H1 (cell line): ENCODE results near the gene CNPY3. TPM values are rescaled to one million over a fixed set of nuclear protein-coding genes. Genes with fewer than 3 reads are reported as not detected.
"Not testable (repeated sequence)": the region's sequence is repeated elsewhere in the genome, so short reads cannot be mapped to it uniquely, and the experiment has no call there.

Experiments used
- CTCF ChIA-PET: fragments of 300-600 bp; sonication (Branson Sonifier 250); formaldehyde crosslinking; loops from one replicate; lab custom pipeline; 2021; ENCODE audit not compliant: partially characterized antibody; lab: Charles Lee
- POLR2A ChIA-PET: fragments of 300-600 bp; sonication (Branson Sonifier 250); formaldehyde crosslinking; loops from one replicate; lab custom pipeline; 2021; ENCODE audit warnings: inconsistent platforms; ENCODE audit not compliant: partially characterized antibody; lab: Charles Lee
- DNase-seq, 2 experiments: peaks; one replicate each; pipeline versions ENCODE4 v3.0.0 to v3.0.0-alpha.2; 2010 to 2022; ENCODE audit warnings: low spot score in 2 of 2, low read depth in 1 of 2, mixed read lengths in 1 of 2
- FAIRE-seq: peaks from 2 replicates; lab custom pipeline; 2011; peaks lifted over from hg19 to GRCh38; lab: Jason Lieb, UNC
- H2AFZ ChIP-seq: 2 replicates; pipeline ENCODE4 v1.8.1; 2012; ENCODE audit warnings: low read length, inconsistent platforms
- H2AK5ac ChIP-seq: 2 replicates; pipeline ENCODE4 v1.6.1; 2013; ENCODE audit warnings: low read depth, low read length
- H2BK120ac ChIP-seq: replicated peaks from 2 replicates; pipeline ENCODE3; 2013; ENCODE audit warnings: low read depth, low read length, inconsistent platforms
- H2BK12ac ChIP-seq: 2 replicates; pipeline ENCODE4 v1.6.1; 2013; ENCODE audit warnings: low read depth, low read length
- H2BK15ac ChIP-seq: 2 replicates; pipeline ENCODE4 v1.6.1; 2013; ENCODE audit warnings: low read length
- H2BK20ac ChIP-seq: 2 replicates; pipeline ENCODE4 v1.6.1; 2013; ENCODE audit warnings: low read length
- H2BK5ac ChIP-seq: 2 replicates; pipeline ENCODE4 v1.6.1; 2013; ENCODE audit warnings: low read depth, low read length
- H3K14ac ChIP-seq: 2 replicates; pipeline ENCODE4 v1.6.1; 2013; ENCODE audit warnings: inconsistent platforms; ENCODE audit not compliant: insufficient read length
- H3K18ac ChIP-seq: 2 replicates; pipeline ENCODE4 v1.6.1; 2013; ENCODE audit warnings: low read length; ENCODE audit errors: extremely low read depth
- H3K23ac ChIP-seq: 2 replicates; pipeline ENCODE4 v1.6.1; 2013; ENCODE audit warnings: inconsistent platforms; ENCODE audit not compliant: insufficient read length
- H3K23me2 ChIP-seq: 2 replicates; pipeline ENCODE4 v1.6.1; 2013; ENCODE audit warnings: low read depth, low read length
- H3K27ac ChIP-seq: 2 replicates; pipeline ENCODE4 v1.6.1; 2011; ENCODE audit warnings: low read depth, low read length, inconsistent platforms
- H3K27me3 ChIP-seq, 4 experiments: replicated peaks in 1 of 4; 1 replicate in 1 of 4; 2 replicates in 3 of 4; pipeline versions ENCODE4 v1.6.1 to v1.8.1; 2011 to 2013; ENCODE audit warnings: low read length in 3 of 4, mild to moderate bottlenecking in 3 of 4, inconsistent platforms in 2 of 4, mixed read lengths in 2 of 4, moderate library complexity in 1 of 4; ENCODE audit not compliant: control insufficient read depth in 3 of 4, insufficient read depth in 3 of 4; ENCODE audit errors: extremely low read depth in 1 of 4
- H3K36me3 ChIP-seq, 4 experiments: 2 replicates each; pipeline versions ENCODE4 v1.6.1 to v1.8.1; 2011 to 2013; ENCODE audit warnings: mild to moderate bottlenecking in 4 of 4, low read length in 3 of 4, moderate library complexity in 2 of 4, control low read depth in 1 of 4, inconsistent platforms in 1 of 4; ENCODE audit not compliant: insufficient read depth in 4 of 4, control insufficient read depth in 2 of 4
- H3K4ac ChIP-seq: replicated peaks from 2 replicates; pipeline ENCODE3; 2013; ENCODE audit warnings: low read length, low read depth, mixed read lengths, inconsistent platforms; ENCODE audit not compliant: insufficient read length
- H3K4me1 ChIP-seq, 4 experiments: replicated peaks in 1 of 4; 1 replicate in 1 of 4; 2 replicates in 3 of 4; pipeline versions ENCODE4 v1.6.1 to v1.8.1; 2011 to 2013; ENCODE audit warnings: low read length in 3 of 4, inconsistent platforms in 2 of 4, mixed read lengths in 1 of 4; ENCODE audit not compliant: insufficient read depth in 4 of 4, control insufficient read depth in 3 of 4
- H3K4me2 ChIP-seq, 2 experiments: 2 replicates each; pipeline versions ENCODE4 v1.6.1 to v1.8.1; 2011 to 2013; ENCODE audit warnings: low read depth in 2 of 2, low read length in 2 of 2, control low read depth in 1 of 2, inconsistent platforms in 1 of 2, mild to moderate bottlenecking in 1 of 2; ENCODE audit not compliant: insufficient read depth in 1 of 2
- H3K4me3 ChIP-seq, 4 experiments: fragments of 200-600, 300-600 bp in 1 of 4; sonication (generic), shearing (Covaris generic), sonication (Bioruptor Twin) in 1 of 4; 2 replicates each; pipeline versions ENCODE4 v1.5.1 to v1.8.1; 2011 to 2016; ENCODE audit warnings: low read length in 4 of 4, low read depth in 3 of 4, control low read depth in 2 of 4, inconsistent platforms in 2 of 4, mild to moderate bottlenecking in 2 of 4, mixed read lengths in 1 of 4, moderate library complexity in 1 of 4; ENCODE audit not compliant: insufficient read depth in 2 of 4; ENCODE audit errors: extremely low read depth in 1 of 4
- H3K56ac ChIP-seq: replicated peaks from 2 replicates; pipeline ENCODE3; 2013; ENCODE audit warnings: low read depth, mild to moderate bottlenecking, mixed read lengths, low read length, inconsistent platforms; ENCODE audit not compliant: insufficient read length
- H3K79me1 ChIP-seq: 2 replicates; pipeline ENCODE4 v1.6.1; 2013; ENCODE audit warnings: low read depth, low read length, control low read depth
- H3K79me2 ChIP-seq, 2 experiments: 2 replicates each; pipeline versions ENCODE4 v1.6.1 to v1.8.1; 2012 to 2013; ENCODE audit warnings: low read length in 2 of 2, mild to moderate bottlenecking in 2 of 2, inconsistent platforms in 1 of 2; ENCODE audit not compliant: insufficient read depth in 2 of 2, control insufficient read depth in 1 of 2
- H3K9ac ChIP-seq, 4 experiments: replicated peaks in 1 of 4; 1 replicate in 1 of 4; 2 replicates in 3 of 4; pipeline versions ENCODE4 v1.6.1 to v1.8.1; 2011 to 2013; ENCODE audit warnings: low read depth in 3 of 4, low read length in 3 of 4, control low read depth in 2 of 4, mild to moderate bottlenecking in 2 of 4, moderate library complexity in 2 of 4, inconsistent platforms in 1 of 4; ENCODE audit errors: extremely low read depth in 1 of 4
- H3K9me3 ChIP-seq, 2 experiments: 2 replicates each; pipeline versions ENCODE4 v1.6.1 to v1.8.1; 2012 to 2013; ENCODE audit warnings: mild to moderate bottlenecking in 2 of 2, moderate library complexity in 2 of 2, control low read depth in 1 of 2, inconsistent platforms in 1 of 2, low read depth in 1 of 2, low read length in 1 of 2, mixed read lengths in 1 of 2; ENCODE audit not compliant: insufficient read depth in 2 of 2
- H4K20me1 ChIP-seq, 2 experiments: replicated peaks in 1 of 2; 2 replicates each; pipeline versions ENCODE3 to v1.8.1; 2011 to 2013; ENCODE audit warnings: inconsistent platforms in 2 of 2, low read length in 2 of 2, mild to moderate bottlenecking in 1 of 2; ENCODE audit not compliant: insufficient read depth in 2 of 2, control insufficient read depth in 1 of 2
- H4K5ac ChIP-seq: 2 replicates; pipeline ENCODE4 v1.6.1; 2013; ENCODE audit warnings: low read length, low read depth, mixed read lengths, inconsistent platforms; ENCODE audit not compliant: insufficient read length
- H4K8ac ChIP-seq: 2 replicates; pipeline ENCODE4 v1.8.0; 2013; ENCODE audit warnings: mild to moderate bottlenecking, moderate library complexity, low read length, inconsistent platforms; ENCODE audit not compliant: insufficient read depth; ENCODE audit errors: extremely low read depth
- H4K91ac ChIP-seq: replicated peaks from 2 replicates; pipeline ENCODE3; 2013; ENCODE audit warnings: low read length, mixed read lengths, inconsistent platforms; ENCODE audit not compliant: insufficient read length
- WGBS, 2 experiments: shearing (Covaris generic) in 1 of 2; methylation state at CpG; one replicate each; pipeline versions ENCODE4 v1.1.6 to v1.1.7; 2013 to 2015; ENCODE audit warnings: low lambda C conversion rate in 2 of 2, mixed read lengths in 2 of 2, inconsistent platforms in 1 of 2, low coverage in 1 of 2, missing lambda C conversion rate in 1 of 2; ENCODE audit not compliant: insufficient replicate concordance in 2 of 2, insufficient coverage in 1 of 2, insufficient read length in 1 of 2; ENCODE audit errors: extremely low coverage in 1 of 2, missing lambda C conversion rate in 1 of 2; 5-methylcytosine and 5-hydroxymethylcytosine counted together
- polyA plus RNA-seq, 7 experiments: library from polyadenylated mRNA; depleted of rRNA in 3 of 7; stranded (reverse) in 5 of 7; unstranded in 2 of 7; fragments of >200 nt in 5 of 7; fragments of 200-250 nt in 2 of 7; gene quantifications; 1 replicate in 5 of 7; 2 replicates in 1 of 7; 4 replicates in 1 of 7; pipeline versions ENCODE4 v1.2.1 to v1.2.3, GENCODE V29; 2011 to 2013; ENCODE audit warnings: missing spikeins in 2 of 7, mixed read lengths in 2 of 7
- total RNA-seq: library from RNA; stranded (reverse); fragmentation: NEBNext Ultra II Directional; extraction: Animal tissue kit (Norgen Biotek cat#: 25700); gene quantifications from 2 replicates; pipeline ENCODE4 v1.2.1, GENCODE V29; 2021

The CNPY3 gene
- total and polyA plus RNA-seq, 2 of the 8 experiments (the other 6 are each of a cell fraction or from before 2014, with no cell fraction given), result 49.6 to 64.5 TPM

GRCh38 chr6:42880871-42881270 lies 48.4 kb upstream of the CNPY3 start:
- H3K56ac ChIP-seq, H4K91ac ChIP-seq, H2BK120ac ChIP-seq, H3K79me1 ChIP-seq, H3K23me2 ChIP-seq, H2BK20ac ChIP-seq, H3K4me1 ChIP-seq, H2BK15ac ChIP-seq, H3K9me3 ChIP-seq, H3K18ac ChIP-seq, H3K14ac ChIP-seq, H4K8ac ChIP-seq, H2AK5ac ChIP-seq, H2AFZ ChIP-seq, DNase-seq, H2BK5ac ChIP-seq, H2BK12ac ChIP-seq, H4K5ac ChIP-seq, FAIRE-seq, H3K27ac ChIP-seq, H3K4ac ChIP-seq, H3K23ac ChIP-seq, H3K27me3 ChIP-seq: not testable (repeated sequence)
- peak overlapping the region in 2 of 4 experiments; percentile 8 to 25; a peak in 3 of 7 replicates for H3K9ac ChIP-seq
- peaks cover 3 to 41% of the 10 kb centered on the region in 2 experiments; a peak in 3 of 4 replicates for H3K79me2 ChIP-seq
- H4K20me1 ChIP-seq, result peaks cover 3 to 14% of the 10 kb centered on the region in 2 experiments
- H3K4me3 ChIP-seq, result peak overlapping the region in 3 of 4 experiments; percentile 89 to 99 (median 98); a peak in 5 of 8 replicates
- peak overlapping the region; percentile 71 to 95; a peak in 3 of 4 replicates for H3K4me2 ChIP-seq
- POLR2A ChIA-PET, result interaction anchor here (0.6 to 7.2 kb wide), 10 partner anchors 9 to 191 kb away, joined by 3 to 130 read pairs (median 6); partner anchors contain the start of genes CNPY3, KLHDC3, MEA1 and TBCC
- WGBS, 2 experiments, result 91% methylated on average over 12 of the region's 12 CpGs; no CpG with 5 or more reads in 1 of the 2 experiments
- peaks cover 24 to 42% (median 37%) of the 10 kb centered on the region in 4 experiments for H3K36me3 ChIP-seq
- CTCF ChIA-PET, result interaction anchor here (0.7 to 1.6 kb wide), 4 partner anchors 18 to 174 kb away, joined by 3 to 4 read pairs (median 4); no protein-coding TSS in a partner anchor
